Neural progenitor cell (in vitro differentiated cells): ENCODE data around the gene PHLDB2. TPM values are rescaled to one million over a fixed set of nuclear protein-coding genes. Genes with fewer than 3 reads are reported as not detected.

Experiments
- DNase-seq: peaks from one replicate; pipeline ENCODE4 v3.0.0-alpha.2; 2016; ENCODE audit warnings: low spot score
- H2AFZ ChIP-seq: fragments of 200-600 bp; sonication (generic); replicated peaks from 2 replicates; pipeline ENCODE4 v1.6.1; 2016; ENCODE audit warnings: antibody characterized with exemption
- H3F3A ChIP-seq: fragments of 200-600 bp; sonication (generic); 2 replicates; pipeline ENCODE4 v1.6.1; 2016; ENCODE audit warnings: antibody characterized with exemption, low read depth
- H3K27ac ChIP-seq: fragments of 200-600 bp; sonication (generic); 2 replicates; pipeline ENCODE4 v1.5.1; 2016; ENCODE audit warnings: mild to moderate bottlenecking
- H3K27me3 ChIP-seq: fragments of 200-600 bp; sonication (generic); 2 replicates; pipeline ENCODE4 v1.6.1; 2016; ENCODE audit warnings: mild to moderate bottlenecking, moderate library complexity
- H3K36me3 ChIP-seq: fragments of 200-600 bp; sonication (generic); 2 replicates; pipeline ENCODE4 v1.5.1; 2016
- H3K4me1 ChIP-seq: fragments of 200-600 bp; sonication (generic); 2 replicates; pipeline ENCODE4 v1.6.1; 2016; ENCODE audit warnings: mixed run types
- H3K4me2 ChIP-seq: fragments of 200-600 bp; sonication (generic); 2 replicates; pipeline ENCODE4 v1.6.1; 2016
- H3K4me3 ChIP-seq: fragments of 200-600 bp; sonication (generic); 2 replicates; pipeline ENCODE4 v1.5.1; 2016
- H3K79me2 ChIP-seq: fragments of 200-600 bp; sonication (generic); 2 replicates; pipeline ENCODE4 v1.6.1; 2016; ENCODE audit warnings: low read depth
- H3K9ac ChIP-seq: fragments of 200-600 bp; sonication (generic); 2 replicates; pipeline ENCODE4 v1.6.1; 2016
- H3K9me3 ChIP-seq: fragments of 200-600 bp; sonication (generic); 2 replicates; pipeline ENCODE4 v1.5.1; 2016; ENCODE audit warnings: low read depth
- H4K20me1 ChIP-seq: fragments of 200-600 bp; sonication (generic); 2 replicates; pipeline ENCODE4 v1.6.1; 2016; ENCODE audit warnings: low read depth
- H3K27ac Mint-ChIP-seq: 3 replicates; pipeline ENCODE4 v1.8.0; 2021; ENCODE audit warnings: mixed read lengths
- H3K27me3 Mint-ChIP-seq: 2 replicates; pipeline ENCODE4 v1.8.0; 2022; ENCODE audit warnings: low read depth, mild to moderate bottlenecking, inconsistent platforms, moderate library complexity, mixed read lengths; ENCODE audit not compliant: insufficient read depth
- H3K36me3 Mint-ChIP-seq: 3 replicates; pipeline ENCODE4 v1.8.0; 2021; ENCODE audit warnings: mixed read lengths
- H3K4me1 Mint-ChIP-seq: 3 replicates; pipeline ENCODE4 v1.8.0; 2021; ENCODE audit warnings: mixed read lengths
- H3K4me3 Mint-ChIP-seq: 3 replicates; pipeline ENCODE4 v1.8.0; 2021; ENCODE audit warnings: mild to moderate bottlenecking, moderate library complexity, mixed read lengths
- H3K9me3 Mint-ChIP-seq: 3 replicates; pipeline ENCODE4 v1.8.0; 2020; ENCODE audit warnings: mixed read lengths
- CTCF ChIP-seq: fragments of 200-600 bp; sonication (generic); IDR thresholded peaks from 2 replicates; pipeline ENCODE4 v1.5.1; 2017; ENCODE audit warnings: antibody characterized with exemption, mild to moderate bottlenecking
- EZH2 ChIP-seq: fragments of 200-600 bp; sonication (generic); IDR thresholded peaks from 2 replicates; pipeline ENCODE4 v1.6.1; 2017; ENCODE audit warnings: antibody characterized with exemption, mild to moderate bottlenecking, moderate library complexity
- EZH2phosphoT487 ChIP-seq: fragments of 200-600 bp; sonication (generic); IDR thresholded peaks from 2 replicates; pipeline ENCODE4 v1.6.1; 2017; ENCODE audit warnings: antibody characterized with exemption
- total RNA-seq: library from RNA; depleted of rRNA; stranded (reverse); fragments of >200 nt; gene quantifications from 2 replicates; pipeline ENCODE4 v1.2.3, GENCODE V29; 2015; ENCODE audit warnings: low replicate concordance

PHLDB2 gene
- total RNA-seq, 1 donor from 2014 or later, result 15.9 TPM

- H3K4me2 ChIP-seq, result no peak overlapping the region
- no peaks in the 10 kb centered on the region for H3K36me3 ChIP-seq
- peaks cover 57% of the 10 kb centered on the region for H4K20me1 ChIP-seq
- H3K27me3 ChIP-seq, result peaks cover 20% of the 10 kb centered on the region
- no peak for DNase-seq
- peaks cover 13% of the 10 kb centered on the region for H3F3A ChIP-seq
- no peak overlapping the region for H3K9ac ChIP-seq
- Mint-ChIP-seq H3K4me1 (peaks cover 64% of the 10 kb centered on the region), H3K27me3 (peaks cover 5% of the 10 kb centered on the region), H3K27ac (no peak overlapping the region), H3K9me3 (no peaks in the 10 kb centered on the region), H3K36me3 (peaks cover 72% of the 10 kb centered on the region), H3K4me3 (peak overlapping the region; percentile 6)
- TF ChIP-seq CTCF, result no peak
- no peak for TF ChIP-seq EZH2phosphoT487
- no peak for TF ChIP-seq EZH2
- H3K79me2 ChIP-seq, result peaks cover 22% of the 10 kb centered on the region
- no peak overlapping the region for H2AFZ ChIP-seq
- no peaks in the 10 kb centered on the region for H3K9me3 ChIP-seq
- no peak overlapping the region for H3K4me3 ChIP-seq
- H3K27ac ChIP-seq, result no peak overlapping the region
- H3K4me1 ChIP-seq, result peaks cover 47% of the 10 kb centered on the region
Measured at GRCh38 chr3:112005091-112005672, 146.1 kb downstream of the PHLDB2 start.

- DNase-seq, result no peak
- Histone ChIP-seq H3K4me1 (peaks cover 25% of the 10 kb centered on the region), H3K9me3 (no peaks in the 10 kb centered on the region), H4K20me1 (peaks cover 43% of the 10 kb centered on the region), H3K36me3 (no peaks in the 10 kb centered on the region), H3K4me2 (no peak overlapping the region), H3K9ac (no peak overlapping the region), H3K27me3 (peaks cover 9% of the 10 kb centered on the region), H3K27ac (no peak overlapping the region), H3K79me2 (no peaks in the 10 kb centered on the region), H2AFZ (no peak overlapping the region), H3F3A (peaks cover 3% of the 10 kb centered on the region), H3K4me3 (no peak overlapping the region)
- Mint-ChIP-seq H3K36me3 (peaks cover 80% of the 10 kb centered on the region), H3K4me1 (peaks cover 56% of the 10 kb centered on the region), H3K27ac (no peak overlapping the region), H3K4me3 (no peak overlapping the region), H3K9me3 (no peaks in the 10 kb centered on the region), H3K27me3 (no peaks in the 10 kb centered on the region)
- TF ChIP-seq EZH2, result no peak
- TF ChIP-seq EZH2phosphoT487, result no peak
- TF ChIP-seq CTCF, result no peak
Measured at GRCh38 chr3:112007633-112008032, 148.6 kb downstream of the PHLDB2 start.

- peaks cover 62% of the 10 kb centered on the region for H3K36me3 Mint-ChIP-seq
- no peaks in the 10 kb centered on the region for H3K27me3 ChIP-seq
- H2AFZ ChIP-seq, result no peak overlapping the region
- peaks cover 50% of the 10 kb centered on the region for H3K4me1 Mint-ChIP-seq
- no peaks in the 10 kb centered on the region for H3K9me3 ChIP-seq
- peaks cover 23% of the 10 kb centered on the region for H4K20me1 ChIP-seq
- H3K9ac ChIP-seq, result no peak overlapping the region
- H3K36me3 ChIP-seq, result no peaks in the 10 kb centered on the region
- H3K4me3 Mint-ChIP-seq, result no peak overlapping the region
- H3K4me1 ChIP-seq, result peaks cover 6% of the 10 kb centered on the region
- TF ChIP-seq EZH2, result no peak
- no peaks in the 10 kb centered on the region for H3K79me2 ChIP-seq
- no peak overlapping the region for H3K4me3 ChIP-seq
- DNase-seq, result no peak
- H3K27ac ChIP-seq, result no peak overlapping the region
- H3K27me3 Mint-ChIP-seq, result no peaks in the 10 kb centered on the region
- no peaks in the 10 kb centered on the region for H3K9me3 Mint-ChIP-seq
- peaks cover 20% of the 10 kb centered on the region for H3F3A ChIP-seq
- H3K27ac Mint-ChIP-seq, result no peak overlapping the region
- no peak overlapping the region for H3K4me2 ChIP-seq
Measured at GRCh38 chr3:112009670-112010069, 150.6 kb downstream of the PHLDB2 start.

- Mint-ChIP-seq H3K9me3 (no peaks in the 10 kb centered on the region), H3K27me3 (no peaks in the 10 kb centered on the region), H3K27ac (no peak overlapping the region), H3K4me3 (no peak overlapping the region), H3K4me1 (peaks cover 45% of the 10 kb centered on the region), H3K36me3 (peaks cover 56% of the 10 kb centered on the region)
- H3K27ac ChIP-seq, result no peak overlapping the region
- H3K4me3 ChIP-seq, result no peak overlapping the region
- no peak overlapping the region for H3K9ac ChIP-seq
- H3K4me2 ChIP-seq, result no peak overlapping the region
- H3K4me1 ChIP-seq, result no peaks in the 10 kb centered on the region
- TF ChIP-seq EZH2phosphoT487 (no peak), CTCF (no peak), EZH2 (no peak)
- H4K20me1 ChIP-seq, result peaks cover 16% of the 10 kb centered on the region
- no peaks in the 10 kb centered on the region for H3K79me2 ChIP-seq
- no peak for DNase-seq
- H3K27me3 ChIP-seq, result no peaks in the 10 kb centered on the region
- H3K36me3 ChIP-seq, result no peaks in the 10 kb centered on the region
- H3F3A ChIP-seq, result peaks cover 20% of the 10 kb centered on the region
- no peaks in the 10 kb centered on the region for H3K9me3 ChIP-seq
- no peak overlapping the region for H2AFZ ChIP-seq
Measured at GRCh38 chr3:112010636-112011035, 151.6 kb downstream of the PHLDB2 start.
